ENCODE data around the gene TRMT61B.

- no peak for TF ChIP-seq CTCF (conservative IDR thresholded peaks at IDR 0.05; ENCODE audit: low read depth, low read length)
- TF ChIP-seq EZH2 (IDR thresholded peaks at IDR 0.05; ENCODE audit: low read length, unreplicated experiment) = no peak
- no peak for TF ChIP-seq EZH2phosphoT487 (IDR thresholded peaks at IDR 0.05; ENCODE audit: borderline replicate concordance, low read length)
Measured at GRCh38 chr2:28871620-28872019, 1.5 kb upstream of the TRMT61B start.
